Measurements from ENCODE around the gene DDR2.

DDR2 gene

GRCh38 chr1:162701286-162701685 lies 69.0 kb downstream of the DDR2 start:
- DNase-seq, result no peak

DNA sequence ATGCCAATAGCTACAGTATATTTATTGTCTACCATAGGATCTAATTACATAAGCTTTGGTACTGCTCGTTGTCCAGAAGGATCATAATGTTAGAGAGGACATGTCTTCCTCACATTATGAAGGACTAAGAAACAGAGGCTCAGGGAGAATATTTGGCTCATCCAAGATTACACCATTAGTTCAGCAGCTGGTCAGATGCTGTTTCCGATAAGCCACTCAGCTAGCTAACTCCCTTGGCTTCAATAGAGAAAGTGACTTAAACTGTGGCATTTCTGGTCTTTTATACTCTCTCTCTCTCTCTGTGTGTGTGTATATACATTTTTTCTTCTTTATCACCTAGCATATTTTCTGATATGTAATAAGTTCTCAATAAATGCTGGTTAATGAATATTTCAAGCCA lies 70.4 kb downstream of the DDR2 start:
- no peak for DNase-seq

- DNase-seq, result no peak
Measured at GRCh38 chr1:162703708-162704107, 71.4 kb downstream of the DDR2 start.

GRCh38 chr1:162704673-162705424 lies 72.6 kb downstream of the DDR2 start:
- no peak for DNase-seq

DNA sequence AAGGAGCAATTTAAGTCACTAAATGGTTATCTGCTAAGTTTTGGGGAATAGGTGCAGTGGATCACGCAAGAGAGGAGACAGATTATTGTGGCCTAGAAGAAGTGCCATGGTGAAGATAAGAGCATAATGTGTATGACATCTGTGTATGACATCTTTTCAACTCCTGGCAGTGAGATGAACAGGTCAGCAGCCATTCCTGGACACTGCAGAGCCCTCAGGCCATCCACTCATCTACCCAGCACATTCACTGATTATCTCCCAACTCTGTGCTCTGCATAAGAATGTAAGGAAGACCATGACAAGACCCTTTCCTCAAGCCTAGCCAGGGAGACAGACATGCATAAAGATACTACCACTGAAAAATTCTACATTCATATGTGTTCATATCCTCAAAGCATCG lies 73.7 kb downstream of the DDR2 start:
- no peak for DNase-seq

DNA sequence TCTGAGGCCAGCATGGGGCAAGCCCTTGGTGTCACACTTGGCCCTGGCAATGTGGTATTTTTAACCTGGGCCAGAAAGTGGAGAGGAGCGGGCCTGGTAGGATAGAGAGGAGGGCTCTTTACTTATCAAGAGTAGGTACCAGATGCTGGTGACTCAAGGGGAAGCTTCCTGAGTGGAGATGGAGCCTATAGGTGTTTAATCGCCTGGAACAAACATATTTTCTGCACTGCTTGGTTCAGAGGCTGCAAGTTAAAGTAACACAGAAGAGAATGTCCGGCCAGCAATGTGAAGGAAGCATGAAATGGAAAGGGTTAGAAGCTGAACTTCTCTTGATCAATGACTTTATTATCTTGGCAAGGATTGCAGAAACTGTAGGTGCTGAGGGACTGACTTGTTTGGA lies 74.3 kb downstream of the DDR2 start:
- no peak for DNase-seq

DNA sequence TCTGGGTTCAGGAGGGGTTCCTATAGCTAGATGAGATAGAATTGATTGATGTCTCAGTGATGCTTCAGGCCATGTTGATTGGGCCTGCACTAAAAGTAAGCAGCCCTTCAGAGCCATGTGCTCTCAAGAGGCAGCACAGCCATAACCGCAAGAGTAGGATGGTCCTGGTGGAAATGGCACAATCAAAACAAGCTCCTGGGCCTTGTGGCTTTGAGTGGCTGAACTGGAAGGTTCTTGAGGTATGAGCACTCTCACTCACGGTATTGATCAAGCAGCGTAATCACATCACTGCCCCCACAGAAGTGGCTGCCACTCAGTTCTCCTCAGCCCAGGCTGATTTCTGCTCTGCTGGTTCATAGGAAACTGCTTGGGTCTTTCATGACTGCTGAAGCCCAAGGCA lies 76.0 kb downstream of the DDR2 start:
- DNase-seq, result no peak

- no peak for DNase-seq
Measured at GRCh38 chr1:162709132-162709860, 77.0 kb downstream of the DDR2 start.

DNA sequence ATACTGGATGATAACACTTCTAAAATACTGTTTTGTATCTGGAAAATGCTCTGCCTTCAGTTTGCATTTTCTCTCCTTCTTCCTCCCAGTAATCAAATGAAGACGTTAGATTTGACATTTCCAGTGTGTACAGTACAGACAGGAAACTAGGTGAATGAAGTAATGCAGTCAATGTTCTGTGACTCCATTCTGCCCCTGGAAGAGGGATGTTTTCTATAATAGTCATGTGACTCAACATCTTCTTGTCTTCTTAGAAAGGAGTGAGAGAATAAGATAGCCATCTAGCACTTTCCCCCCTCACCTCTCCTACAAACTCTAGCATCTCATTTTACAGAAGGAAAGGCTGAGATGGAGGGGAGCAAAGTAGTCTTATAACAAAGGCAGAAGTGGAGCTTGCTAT lies 77.6 kb downstream of the DDR2 start:
- DNase-seq, result no peak

DNA sequence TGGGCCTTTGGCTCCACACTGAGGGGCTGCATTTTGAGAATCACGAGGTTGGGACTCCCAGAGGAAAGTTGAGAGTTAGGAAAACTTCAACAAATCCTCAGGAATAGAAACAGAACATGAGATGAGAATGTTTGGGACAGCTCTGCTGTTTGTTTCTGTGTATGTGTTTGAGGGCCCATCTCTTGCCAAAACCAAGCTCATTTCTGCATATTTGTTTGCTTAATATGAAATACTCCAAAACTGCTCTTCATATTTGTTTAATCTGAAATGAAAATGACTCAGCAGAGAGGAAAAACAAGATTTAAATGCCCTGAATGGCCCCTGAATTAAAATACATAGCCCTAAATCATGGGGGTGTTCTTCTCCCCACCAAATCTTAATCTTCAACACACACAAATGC lies 78.1 kb downstream of the DDR2 start:
- DNase-seq, result no peak

DNA sequence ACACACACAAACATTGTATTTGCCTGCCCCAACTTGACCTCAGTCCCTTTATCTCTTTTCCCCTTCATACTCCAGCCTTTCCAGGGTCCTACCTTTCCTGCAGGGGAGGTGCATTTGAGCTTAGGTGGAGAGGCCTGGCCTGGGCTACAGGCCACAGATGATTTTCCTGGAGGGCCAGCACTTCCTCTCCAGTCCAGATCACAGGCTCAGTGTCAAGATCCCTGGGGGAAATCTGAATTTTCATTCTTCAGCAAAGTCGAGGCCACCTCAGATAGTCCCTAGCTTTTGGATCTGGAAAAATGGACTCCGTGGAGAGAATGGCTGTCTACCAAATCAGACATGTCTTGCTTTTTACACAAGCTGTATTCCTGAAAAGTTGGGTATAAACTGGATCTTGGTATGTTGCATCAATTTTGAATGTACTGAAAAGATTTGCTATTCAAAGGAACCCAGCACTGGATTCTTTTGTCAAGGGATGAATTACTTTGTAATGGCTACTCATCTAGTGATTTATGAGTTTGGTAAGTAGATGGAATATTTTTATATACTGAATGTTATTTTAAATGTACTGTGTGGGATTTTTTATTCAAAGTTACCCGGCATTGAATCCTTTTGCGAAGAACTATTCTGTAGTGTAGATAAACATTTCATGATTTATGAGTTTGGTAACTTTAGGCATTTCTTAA lies 78.7 kb downstream of the DDR2 start:
- DNase-seq, result no peak

DNA sequence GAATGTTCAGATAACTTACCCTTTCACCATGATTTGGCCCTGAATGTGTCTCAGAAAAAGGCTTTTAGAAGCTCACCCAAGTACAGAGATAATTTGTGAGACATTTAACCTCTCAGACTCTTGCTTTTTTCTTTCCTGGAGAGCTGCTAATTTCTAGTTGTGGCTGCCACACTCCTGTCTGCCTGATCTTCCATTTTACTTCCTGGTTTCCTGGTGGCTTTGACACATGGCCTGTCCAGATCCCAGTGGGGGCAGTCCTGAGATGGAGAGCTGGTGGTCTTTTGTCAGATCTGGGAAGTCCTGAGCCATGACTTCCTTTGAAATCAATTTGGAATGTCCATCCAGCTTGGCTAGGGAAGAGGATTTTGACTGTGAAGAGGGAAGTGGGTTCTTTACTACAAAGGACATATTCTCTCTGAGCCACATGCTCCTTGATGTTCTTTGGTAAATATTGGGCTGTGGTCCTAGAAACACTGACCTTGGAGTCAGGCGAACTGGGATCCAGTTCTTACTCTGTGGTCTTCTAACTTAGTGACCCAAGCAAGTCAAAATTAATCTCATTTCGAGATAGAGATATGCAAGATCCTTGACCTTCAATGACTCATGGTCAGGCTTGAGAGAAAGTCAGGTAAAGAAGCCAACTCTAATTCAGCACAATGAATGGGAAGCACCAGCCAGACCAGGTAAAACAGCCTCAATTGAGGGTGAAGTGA lies 80.2 kb downstream of the DDR2 start:
- no peak for DNase-seq

DNA sequence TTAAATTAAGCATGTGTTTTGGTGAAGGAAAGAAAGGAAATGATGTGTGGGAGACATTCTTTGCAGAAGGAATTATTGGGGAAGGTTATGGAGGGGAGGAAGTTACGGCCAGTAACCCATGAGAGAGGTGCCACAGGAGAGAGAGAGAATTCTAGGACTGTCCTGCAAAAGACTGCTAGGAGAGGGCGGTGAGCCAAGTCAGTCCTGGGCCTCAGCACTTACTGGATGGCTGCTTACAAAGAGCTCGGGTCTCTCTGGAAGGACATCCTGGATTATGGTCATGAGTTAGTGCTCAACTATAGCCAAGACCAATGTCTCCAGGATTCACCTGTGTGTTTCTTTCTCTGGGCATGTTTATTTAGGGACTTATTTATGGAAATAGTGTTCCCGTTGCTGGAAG lies 83.9 kb downstream of the DDR2 start:
- no peak for DNase-seq

GRCh38 chr1:162716552-162716951 lies 84.3 kb downstream of the DDR2 start:
- DNase-seq, result no peak

DNA sequence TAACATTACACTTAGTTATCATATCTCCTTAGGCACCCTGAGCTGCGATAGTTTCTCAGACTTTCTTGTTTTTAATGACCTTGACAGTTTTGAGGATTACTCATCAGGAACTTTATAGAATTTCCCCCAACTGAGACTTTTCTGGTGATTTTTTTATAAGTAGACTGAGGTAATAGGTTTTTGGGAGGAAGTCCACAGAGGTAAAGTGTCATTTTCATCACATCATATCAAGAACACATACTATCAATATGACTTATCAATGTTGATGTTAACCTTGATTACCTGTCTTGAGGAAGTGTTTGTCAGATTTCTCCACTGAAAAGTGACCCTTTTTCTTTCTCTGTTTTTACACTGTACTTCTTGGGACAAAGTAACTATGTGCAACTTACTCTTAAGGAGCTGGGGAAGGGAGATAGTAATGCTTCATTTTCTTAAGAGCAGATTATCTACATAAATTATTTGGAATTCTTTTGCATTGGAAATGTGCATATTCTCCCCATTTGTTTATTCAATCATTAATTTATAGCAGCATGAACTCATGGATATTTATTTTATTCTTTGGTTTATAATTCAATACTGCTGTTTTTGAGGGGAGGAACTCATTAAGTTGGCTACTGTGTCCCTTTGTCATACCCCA lies 85.4 kb downstream of the DDR2 start:
- DNase-seq, result no peak

- DNase-seq, result no peak
Measured at GRCh38 chr1:162719678-162720077, 87.4 kb downstream of the DDR2 start.

- no peak for DNase-seq
Measured at GRCh38 chr1:162720996-162721395, 88.7 kb downstream of the DDR2 start.

DNA sequence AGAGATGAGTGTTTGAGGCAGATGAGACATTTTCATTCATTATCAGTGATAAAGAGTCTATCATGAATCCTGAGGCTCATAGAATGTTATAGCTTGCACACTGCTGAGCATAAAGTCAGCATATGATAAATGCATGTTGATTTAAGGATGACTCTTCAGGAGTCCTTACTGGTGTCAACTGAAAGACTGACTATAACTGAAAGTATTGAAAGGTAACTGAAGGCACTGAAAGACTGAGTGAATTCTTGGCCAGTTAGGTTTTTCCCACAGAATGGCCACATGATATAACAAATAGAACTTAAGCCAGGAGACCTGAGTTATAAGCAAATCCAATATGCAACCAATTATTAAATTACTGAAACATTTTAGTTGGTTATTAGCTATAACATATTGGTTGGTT lies 89.2 kb downstream of the DDR2 start:
- DNase-seq, result no peak

- no peak for DNase-seq
Measured at GRCh38 chr1:162722036-162722435, 89.8 kb downstream of the DDR2 start.

GRCh38 chr1:162724583-162725120 lies 92.4 kb downstream of the DDR2 start:
- no peak for DNase-seq

DNA sequence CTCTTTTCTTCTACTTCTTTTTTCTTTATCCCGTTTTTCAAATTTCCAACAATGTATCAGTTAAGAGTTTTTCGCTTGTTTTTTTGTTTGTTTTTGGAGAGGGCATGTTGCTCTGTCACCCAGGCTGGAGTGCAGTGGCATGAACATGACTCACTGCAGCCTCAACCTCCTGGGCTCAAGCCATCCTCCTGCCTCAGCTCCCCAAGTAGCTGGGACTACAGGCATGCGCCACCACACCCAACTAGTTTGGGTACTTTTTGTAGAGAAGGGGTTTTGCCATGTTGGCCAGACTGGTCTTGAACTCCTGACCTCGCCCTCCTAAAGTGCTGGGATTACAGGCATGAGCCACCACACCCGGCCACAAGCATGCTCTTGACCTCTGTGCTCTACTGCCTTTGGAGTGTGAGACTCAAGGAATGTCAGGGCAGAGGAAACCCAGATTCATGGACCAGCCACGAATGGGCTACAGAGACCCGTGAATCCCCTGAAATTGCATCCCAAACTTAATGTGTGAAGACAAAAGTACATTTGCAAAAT lies 93.1 kb downstream of the DDR2 start:
- no peak for DNase-seq

GRCh38 chr1:162726555-162726954 lies 94.3 kb downstream of the DDR2 start:
- no peak for DNase-seq

Measured in NCI-H1930 (cell line).